ENCODE results near the gene ZXDC.

Gene ZXDC

GRCh38 chr3:126412841-126413692, 62.6 kb downstream of the ZXDC start:
- DNase-seq: no peak

- DNase-seq: no peak
Measured at GRCh38 chr3:126408099-126408498, 67.6 kb downstream of the ZXDC start.

- DNase-seq: no peak
Measured at GRCh38 chr3:126407412-126408044, 68.2 kb downstream of the ZXDC start.

- no peak for DNase-seq
Measured at GRCh38 chr3:126406389-126407296, 69.0 kb downstream of the ZXDC start.

- no peak for DNase-seq
Measured at GRCh38 chr3:126402666-126403302, 72.9 kb downstream of the ZXDC start.

GRCh38 chr3:126402178-126402577, 73.5 kb downstream of the ZXDC start:
- no peak for DNase-seq

- DNase-seq: no peak
Measured at GRCh38 chr3:126401611-126402160, 74.0 kb downstream of the ZXDC start.

GRCh38 chr3:126399756-126400155, 75.9 kb downstream of the ZXDC start:
- DNase-seq: no peak

GRCh38 chr3:126399351-126399735, 76.3 kb downstream of the ZXDC start:
- DNase-seq: no peak

- no peak for DNase-seq
Measured at GRCh38 chr3:126398423-126399350, 77.0 kb downstream of the ZXDC start.

- no peak for DNase-seq
Measured at GRCh38 chr3:126397610-126398422, 77.9 kb downstream of the ZXDC start.

- DNase-seq: no peak
Measured at GRCh38 chr3:126396536-126396935, 79.2 kb downstream of the ZXDC start.

GRCh38 chr3:126395846-126396513, 79.7 kb downstream of the ZXDC start:
- no peak for DNase-seq

- no peak for DNase-seq
Measured at GRCh38 chr3:126394977-126395321, 80.7 kb downstream of the ZXDC start.

- DNase-seq: peak; percentile 4
Measured at GRCh38 chr3:126394179-126394976, 81.3 kb downstream of the ZXDC start, which contains the start of gene CFAP100. CFAP100 (plus strand) TSS chr3:126394909; CDS start chr3:126396001, 1,092 bp downstream.

GRCh38 chr3:126393563-126393962, 82.1 kb downstream of the ZXDC start:
- DNase-seq: no peak

GRCh38 chr3:126392246-126392645, 83.4 kb downstream of the ZXDC start:
- no peak for DNase-seq

- no peak for DNase-seq
Measured at GRCh38 chr3:126391631-126392030, 84.1 kb downstream of the ZXDC start.

GRCh38 chr3:126390751-126391150, 84.9 kb downstream of the ZXDC start:
- DNase-seq: no peak
